ENCODE results near the gene GP1BB. TPM values are rescaled to one million over a fixed set of nuclear protein-coding genes. Genes with fewer than 3 reads are reported as not detected.
A peak's percentile ranks its signal among the peaks of the same experiment; 100 is the strongest.

The GP1BB gene
- total and polyA plus RNA-seq, 2 of the 4 experiments (the other 2 are of a cell fraction), result 0.18 to 1.5 TPM

- peaks cover 2% of the 10 kb centered on the region for H3K4me1 ChIP-seq (ENCODE audit: control insufficient read depth, insufficient read depth, low read length)
- H2AFZ ChIP-seq (replicated peaks; ENCODE audit: low read length, poor library complexity), result no peak overlapping the region
- H2BK120ac ChIP-seq (ENCODE audit: low read depth, low read length), result no peak overlapping the region
- H4K8ac ChIP-seq (ENCODE audit: low read depth in 2 of 2, low read length in 2 of 2), result no peak overlapping the region
- H3K79me1 ChIP-seq (ENCODE audit: low read depth in 1 of 2, low read length in 2 of 2), result no peaks in the 10 kb centered on the region
- BruUV-seq (replicated peaks), result no TSS peak
- DNase-seq (no peak), ATAC-seq (ENCODE audit: low read depth) (no peak)
- no peaks in the 10 kb centered on the region for H3K9me3 ChIP-seq (ENCODE audit: control insufficient read depth, insufficient read depth, low read length)
- peak overlapping the region; percentile 35 for H2AK9ac ChIP-seq (replicated peaks; ENCODE audit: low read depth, low read length, poor library complexity)
- no peak overlapping the region for H3K23ac ChIP-seq (ENCODE audit: low read depth, low read length)
- H2BK5ac ChIP-seq (ENCODE audit: low read depth, low read length, poor library complexity, severe bottlenecking), result no peak overlapping the region
- H4K20me1 ChIP-seq (ENCODE audit: insufficient read depth, low read length), result no peaks in the 10 kb centered on the region
- H3K9ac ChIP-seq (ENCODE audit: low read depth, low read length), result no peak overlapping the region
- peaks cover 12% of the 10 kb centered on the region; the same call in 1 of the 2 replicates for H3K27me3 ChIP-seq (ENCODE audit: control insufficient read depth, insufficient read depth, low read length)
- intact Hi-C loops (cut with micrococcal nuclease), result loop anchor here (5.0 kb wide), 2 partner anchors 117 to 277 kb away; partner anchors contain the start of genes GNB1L and RTL10
- H3K4ac ChIP-seq (ENCODE audit: low read depth, low read length), result no peak overlapping the region
- no peak overlapping the region for H3K27ac ChIP-seq (ENCODE audit: insufficient read depth, low read length)
- H2BK15ac ChIP-seq (ENCODE audit: low read depth, low read length), result no peak overlapping the region
- ChIA-PET POLR2A (ENCODE audit: unreplicated experiment) (no interaction called here), CTCF (no interaction called here)
- no peaks in the 10 kb centered on the region for H3K9me1 ChIP-seq (ENCODE audit: insufficient read depth, low read length)
- no peaks in the 10 kb centered on the region for H3K36me3 ChIP-seq (ENCODE audit: control insufficient read depth, insufficient read depth, low read length)
- in situ Hi-C loops (cut with MboI; ENCODE audit: low sequenced_read_pairs), result loop anchor here (5.0 kb wide), 1 partner anchor 177 kb away; no protein-coding TSS in a partner anchor
- dilution Hi-C loops (cut with HindIII; ENCODE audit: low sequenced_read_pairs, unreplicated experiment), result no loop called here
- H2BK20ac ChIP-seq (ENCODE audit: low read depth, low read length), result no peak overlapping the region
- H4K5ac ChIP-seq (ENCODE audit: low read depth, low read length), result no peak overlapping the region
- H3K14ac ChIP-seq (replicated peaks; ENCODE audit: low read depth, low read length), result no peak overlapping the region
- no peak overlapping the region for H3K56ac ChIP-seq (ENCODE audit: extremely low read depth, insufficient read depth, low read length)
- no peak overlapping the region for H3K18ac ChIP-seq (ENCODE audit: low read depth, low read length)
- H3K4me3 ChIP-seq (ENCODE audit: insufficient read depth, low read depth, low read length), result no peak overlapping the region
- no peak overlapping the region for H4K91ac ChIP-seq (ENCODE audit: insufficient read depth, low read depth, low read length)
- no peak for TF ChIP-seq MXI1 (IDR thresholded peaks at IDR 0.05; ENCODE audit: borderline replicate concordance, low read depth, low read length)
- no peak for TF ChIP-seq MAZ (IDR thresholded peaks at IDR 0.05; ENCODE audit: borderline replicate concordance, low read depth, low read length)
- no peak for TF ChIP-seq BHLHE40 (IDR thresholded peaks at IDR 0.05; ENCODE audit: low read depth, low read length)
- no peak for TF ChIP-seq NFE2L2 (IDR thresholded peaks at IDR 0.05; ENCODE audit: low read depth, low read length)
- no peak for TF ChIP-seq RFX5 (IDR thresholded peaks at IDR 0.05; ENCODE audit: low read depth, low read length)
- no peak for TF ChIP-seq RCOR1 (IDR thresholded peaks at IDR 0.05; ENCODE audit: insufficient replicate concordance, low read length)
- TF ChIP-seq SMC3 (IDR thresholded peaks at IDR 0.05; ENCODE audit: low read depth, low read length), result no peak
- no peak for TF ChIP-seq FOS (IDR thresholded peaks at IDR 0.05; ENCODE audit: low read depth, low read length)
- TF ChIP-seq ELK1 (IDR thresholded peaks at IDR 0.05; ENCODE audit: borderline replicate concordance, low read depth, low read length), result no peak
- no peak for TF ChIP-seq USF2 (IDR thresholded peaks at IDR 0.05; ENCODE audit: low read depth, low read length)
- no peak for TF ChIP-seq CTCF (conservative IDR thresholded peaks at IDR 0.05; ENCODE audit: low read depth, low read length)
- no peak for TF ChIP-seq POLR2A (IDR thresholded peaks at IDR 0.05; ENCODE audit: low read depth, low read length)
- TF ChIP-seq CEBPB (IDR thresholded peaks at IDR 0.05; ENCODE audit: low read depth, low read length), result no peak
- no peak for TF ChIP-seq MAFK (IDR thresholded peaks at IDR 0.05; ENCODE audit: low read depth, low read length)
- no peak for TF ChIP-seq CHD1 (IDR thresholded peaks at IDR 0.05; ENCODE audit: low read depth, low read length)
- no peak for TF ChIP-seq RAD21 (IDR thresholded peaks at IDR 0.05; ENCODE audit: low read length)
- WGBS, 2 experiments (ENCODE audit: extremely low coverage in 2 of 2, insufficient read length in 1 of 2), result 81% methylated on average over 3 of the region's 5 CpGs; no CpG with 5 or more reads in 1 of the 2 experiments
- no peak overlapping the region for H3K4me2 ChIP-seq (ENCODE audit: low read depth, low read length)
- no peak overlapping the region for H2AK5ac ChIP-seq (ENCODE audit: low read depth, low read length)
These were observed 11.6 kb downstream of the GP1BB start for GRCh38 chr22:19734837-19735382.

All from IMR-90 (cell line).